GM19463 (cell line): ENCODE results near the gene ABTB2.
A peak's percentile ranks its signal among the peaks of the same experiment; 100 is the strongest.
"Not testable (repeated sequence)": the region's sequence is repeated elsewhere in the genome, so short reads cannot be mapped to it uniquely, and the experiment has no call there.

Experiments
- ATAC-seq: cut with Tn5 transposase; IDR thresholded peaks from one replicate; pipeline ENCODE4 v1.9.1; 2021; ENCODE audit warnings: mild to moderate bottlenecking, moderate library complexity; ENCODE audit not compliant: unreplicated experiment

Gene ABTB2

DNA sequence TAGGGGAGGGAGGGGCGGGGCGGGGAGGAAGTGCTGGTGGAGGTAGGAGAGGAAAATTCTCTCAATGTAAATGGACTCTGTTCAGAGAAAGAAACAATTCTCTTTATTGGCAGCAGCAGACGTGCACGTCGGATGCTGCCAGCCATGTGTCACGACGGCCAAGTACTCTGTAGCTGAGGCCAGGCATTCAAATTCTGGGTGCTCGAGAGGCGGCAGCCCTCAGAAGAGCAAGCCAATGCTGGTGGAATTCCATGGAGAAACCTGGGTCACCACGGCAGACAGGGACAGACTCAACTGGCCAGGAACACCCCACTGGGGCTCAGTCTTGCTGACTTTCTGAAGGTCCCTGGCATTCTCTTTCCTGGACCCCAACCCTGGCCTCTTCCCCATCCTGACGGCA lies 90.8 kb downstream of the ABTB2 start:
- no peak for ATAC-seq

DNA sequence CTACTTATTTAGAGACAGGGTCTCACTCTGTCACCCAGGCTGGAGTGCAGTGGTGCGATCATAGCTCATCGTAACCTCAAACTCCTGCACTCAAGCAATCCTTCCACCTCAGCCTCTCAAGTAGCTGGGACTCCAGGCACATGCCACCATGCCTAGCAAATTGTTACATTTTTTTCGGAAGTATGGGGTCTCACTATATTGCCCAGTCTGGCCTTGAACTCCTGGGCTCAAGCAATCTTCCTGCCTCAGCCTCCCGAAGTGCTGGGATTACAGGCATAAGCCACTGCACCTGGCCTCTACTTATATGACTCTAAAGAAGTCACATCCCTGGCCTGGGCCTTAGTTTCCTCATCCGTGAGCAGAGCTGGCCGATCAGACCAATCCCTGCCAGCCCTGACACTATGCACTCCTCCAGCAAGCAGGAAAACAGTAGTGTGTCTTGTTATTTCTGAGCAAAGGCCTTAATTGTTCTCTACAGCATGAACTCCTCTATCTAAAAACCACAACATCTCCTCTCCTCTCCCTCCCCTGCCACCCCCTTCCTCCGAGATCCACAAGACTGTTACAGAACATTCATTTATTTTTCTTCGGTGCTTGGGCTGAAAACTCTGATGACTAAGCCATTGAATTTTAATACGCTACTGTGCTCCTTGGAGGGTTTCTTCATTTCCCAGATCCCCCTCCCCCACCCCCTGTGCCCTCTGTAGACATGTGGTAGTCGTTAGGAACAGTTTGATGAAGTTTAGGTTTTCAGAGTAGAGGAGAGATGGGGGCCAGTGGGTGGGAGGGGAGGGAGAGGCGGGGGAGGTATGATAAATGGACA lies 91.5 kb downstream of the ABTB2 start:
- no peak for ATAC-seq

DNA sequence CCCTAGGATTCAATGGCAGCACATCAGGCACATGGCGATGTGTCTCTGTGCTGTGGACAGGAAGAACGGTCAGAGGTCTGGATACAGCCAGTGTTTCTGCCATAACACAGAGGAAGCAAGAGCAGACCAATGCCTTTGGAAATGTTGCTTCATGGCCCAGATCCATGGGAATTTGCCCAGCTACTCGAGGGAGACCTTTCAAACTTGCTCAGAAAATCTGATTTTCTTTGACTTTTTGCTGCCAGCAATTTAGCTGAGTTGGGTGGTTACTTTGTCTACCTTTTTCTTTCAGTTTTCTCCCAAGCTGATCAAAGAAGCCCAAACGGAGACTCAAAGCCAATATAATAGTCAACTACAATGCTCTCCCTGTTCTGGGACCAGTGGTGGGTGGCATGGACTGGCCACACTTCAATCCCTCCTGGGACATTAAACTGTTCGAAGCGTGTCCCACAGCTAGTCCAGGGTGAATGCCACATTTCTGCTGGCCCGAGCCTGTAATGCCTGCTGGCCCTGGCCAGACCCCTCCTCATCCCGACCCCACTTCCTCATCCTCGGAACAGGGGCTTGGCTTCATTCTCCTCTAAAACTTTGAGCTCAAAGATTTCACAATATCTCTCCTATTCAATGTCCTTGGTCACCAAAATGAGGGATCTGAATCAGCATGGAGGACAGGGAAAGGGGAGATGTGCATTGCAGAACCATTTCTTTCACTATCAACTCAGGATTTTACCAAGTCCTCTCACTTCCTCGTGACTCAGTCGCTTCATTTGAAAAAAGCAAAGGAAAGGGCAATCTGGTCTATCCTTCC lies 93.3 kb downstream of the ABTB2 start:
- no peak for ATAC-seq

DNA sequence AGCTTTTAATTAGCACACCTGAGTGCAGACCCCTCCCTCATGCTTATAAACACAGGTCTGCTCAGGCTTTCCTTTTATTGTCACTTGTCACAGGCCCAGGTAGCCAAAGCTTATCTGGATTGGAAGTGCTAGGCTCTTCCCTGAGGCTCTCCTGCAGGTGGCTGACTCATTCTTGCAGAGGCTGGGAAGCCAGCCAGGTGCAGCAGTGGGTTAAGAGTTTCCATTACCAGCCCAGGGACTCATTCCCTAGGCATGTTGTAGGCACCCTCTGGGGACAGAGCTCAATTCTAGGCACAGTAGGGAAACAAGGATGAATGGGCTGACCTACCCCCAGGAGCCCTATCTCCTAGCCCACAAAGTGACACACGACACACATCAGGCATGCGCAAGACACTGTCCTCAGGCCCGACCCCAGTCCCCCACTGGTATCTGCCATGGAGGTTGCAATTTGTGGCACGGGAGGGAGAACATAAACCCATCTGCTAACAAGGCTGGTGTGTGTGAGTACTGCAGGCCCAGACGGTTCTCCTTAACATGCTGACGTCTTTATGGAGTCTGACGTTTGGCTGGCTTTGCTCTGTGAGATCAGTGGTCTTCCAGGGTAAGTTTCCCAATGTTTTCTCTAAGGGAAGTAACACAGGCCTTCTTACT lies 94.2 kb downstream of the ABTB2 start:
- ATAC-seq: no peak

DNA sequence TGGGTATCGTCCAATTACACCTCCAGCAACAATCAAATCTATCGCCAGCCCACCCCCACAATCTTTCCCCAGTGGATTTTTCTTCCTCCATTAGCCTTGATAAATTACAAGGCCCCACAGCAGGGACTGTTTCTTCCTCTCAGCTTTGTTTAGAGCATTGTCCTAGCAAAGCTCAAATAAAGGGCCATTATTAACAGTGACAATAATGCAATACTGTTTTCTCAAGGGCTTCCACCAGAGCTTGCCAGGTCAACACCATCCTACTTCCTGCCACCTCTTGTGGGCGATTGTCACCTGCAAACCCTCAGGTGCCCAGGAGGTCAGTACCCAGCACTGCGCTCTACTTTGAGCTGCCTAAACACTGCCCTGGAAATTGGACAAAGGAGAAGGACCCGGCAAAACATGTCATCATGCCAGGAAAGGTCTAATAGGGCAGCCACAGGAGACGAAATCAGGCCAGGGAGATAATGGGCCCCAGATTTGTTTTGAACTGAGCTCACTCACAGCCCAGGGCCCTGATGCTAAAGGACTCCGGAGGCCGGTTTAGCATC lies 95.2 kb downstream of the ABTB2 start:
- no peak for ATAC-seq

DNA sequence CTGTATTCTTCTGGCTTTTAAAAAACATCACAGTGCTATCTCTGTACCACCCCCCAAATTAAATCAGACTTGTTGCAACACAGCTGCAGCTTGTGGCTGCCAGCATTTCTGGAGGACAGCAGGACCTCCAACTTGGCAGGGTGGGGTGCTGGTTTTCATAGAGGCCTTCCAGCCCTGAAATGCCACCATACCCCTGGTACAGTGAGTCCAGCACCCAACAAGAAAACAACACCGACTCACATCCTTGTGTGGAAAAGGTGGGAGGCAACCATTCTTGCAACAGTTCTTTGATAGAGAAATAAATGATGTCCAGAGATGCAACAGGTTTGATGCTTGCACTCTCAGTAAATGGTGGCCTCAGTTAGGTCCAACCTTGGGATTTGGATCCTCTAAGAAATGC lies 96.0 kb downstream of the ABTB2 start:
- no peak for ATAC-seq

DNA sequence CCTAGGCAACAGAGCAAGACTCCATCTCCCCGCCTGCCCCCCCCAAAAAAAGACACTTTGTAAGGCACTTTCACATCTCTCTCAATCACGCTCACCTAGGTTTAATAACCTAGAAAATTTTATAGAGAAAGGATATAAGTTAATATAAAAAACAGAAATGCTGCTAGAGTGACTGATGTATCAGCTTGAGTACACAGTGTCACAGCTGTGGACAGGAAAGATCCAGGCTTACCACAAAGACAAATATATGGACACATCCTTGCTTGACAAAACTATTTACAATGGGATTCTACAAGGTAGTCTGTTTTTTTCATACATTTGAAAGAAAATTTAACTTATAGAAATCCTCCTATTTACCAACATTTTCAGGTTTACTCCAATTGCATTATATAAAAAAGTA lies 96.7 kb downstream of the ABTB2 start:
- ATAC-seq: no peak

DNA sequence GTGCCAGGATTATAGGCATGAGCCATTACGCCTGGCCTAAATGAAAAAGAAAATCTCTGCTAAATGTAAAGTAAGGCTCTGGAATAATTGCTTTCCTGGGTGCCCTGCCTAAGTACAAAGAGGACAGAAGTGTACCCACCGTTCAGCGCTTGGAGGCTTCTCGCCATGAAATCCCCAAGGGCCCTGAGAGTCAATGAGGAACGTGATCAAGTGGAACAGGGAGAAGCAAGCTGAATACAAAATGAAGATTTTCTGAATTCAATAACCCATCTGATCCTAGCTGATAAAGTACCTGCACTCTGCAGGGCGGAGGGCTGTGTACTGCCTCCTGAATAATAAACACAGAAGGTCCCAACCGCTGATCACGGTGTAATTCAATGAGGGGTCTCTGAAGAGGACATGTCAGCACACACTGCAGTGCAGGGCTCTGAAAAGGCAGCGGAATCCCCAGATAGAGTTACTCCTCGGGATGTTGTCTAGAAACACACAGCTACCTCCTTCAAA lies 97.7 kb downstream of the ABTB2 start:
- no peak for ATAC-seq

DNA sequence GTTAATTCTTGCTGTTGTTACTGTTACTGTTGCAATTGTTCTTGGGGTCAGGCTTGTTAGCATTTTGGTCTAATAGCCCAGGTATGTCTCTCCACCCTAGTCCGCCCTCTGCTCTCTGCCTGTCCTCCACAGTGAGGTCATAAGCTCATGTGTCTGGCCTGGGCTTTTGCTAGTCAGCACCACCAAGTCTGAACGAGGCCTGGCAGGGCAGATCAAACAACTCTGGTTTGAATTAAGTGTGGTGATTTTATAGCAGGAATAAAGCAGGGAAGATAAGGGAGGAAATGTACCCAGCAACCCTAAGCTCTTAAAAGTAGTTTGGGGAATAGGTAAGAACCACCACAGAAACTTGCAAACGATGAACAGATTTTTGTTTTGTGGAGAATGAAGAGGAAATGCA lies 98.7 kb downstream of the ABTB2 start:
- ATAC-seq: no peak

DNA sequence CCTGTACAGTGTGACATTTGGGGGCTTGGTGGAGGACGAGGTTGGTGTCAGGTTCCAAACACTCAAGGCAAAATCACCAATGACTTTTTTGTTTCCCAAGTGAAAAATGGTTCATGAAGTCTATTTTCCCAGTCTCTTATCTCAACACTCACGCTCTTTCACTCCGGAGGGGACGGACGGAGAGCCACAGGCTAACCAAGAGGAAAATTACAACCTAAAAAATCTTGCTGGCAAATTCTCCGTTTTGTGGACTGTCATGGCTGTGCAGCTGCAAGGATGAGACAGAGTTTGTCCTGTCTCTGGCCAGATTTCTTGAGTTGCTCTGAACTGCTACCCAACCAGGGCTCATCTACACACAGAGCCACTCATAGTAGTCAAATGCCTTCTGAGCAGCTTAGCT lies 101.2 kb downstream of the ABTB2 start:
- no peak for ATAC-seq

DNA sequence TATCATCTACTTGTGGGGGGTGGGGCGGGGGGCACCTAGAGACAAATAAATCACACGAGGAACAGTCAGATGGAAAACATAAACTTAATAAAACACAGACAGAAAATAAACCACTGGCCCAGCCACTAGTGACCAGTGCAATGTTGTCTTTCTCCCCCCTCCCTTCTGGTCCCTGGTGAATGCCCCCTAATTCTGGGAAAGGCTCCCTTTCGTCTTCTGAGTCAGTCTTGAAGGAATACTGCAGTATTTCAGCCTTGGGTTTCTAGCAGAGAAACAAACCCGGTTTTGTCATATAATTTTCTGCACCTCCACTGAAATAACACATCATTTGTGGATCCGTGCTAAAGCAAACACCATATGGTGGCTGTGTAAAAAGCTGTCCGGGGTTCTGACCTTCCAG lies 101.7 kb downstream of the ABTB2 start:
- ATAC-seq: no peak

DNA sequence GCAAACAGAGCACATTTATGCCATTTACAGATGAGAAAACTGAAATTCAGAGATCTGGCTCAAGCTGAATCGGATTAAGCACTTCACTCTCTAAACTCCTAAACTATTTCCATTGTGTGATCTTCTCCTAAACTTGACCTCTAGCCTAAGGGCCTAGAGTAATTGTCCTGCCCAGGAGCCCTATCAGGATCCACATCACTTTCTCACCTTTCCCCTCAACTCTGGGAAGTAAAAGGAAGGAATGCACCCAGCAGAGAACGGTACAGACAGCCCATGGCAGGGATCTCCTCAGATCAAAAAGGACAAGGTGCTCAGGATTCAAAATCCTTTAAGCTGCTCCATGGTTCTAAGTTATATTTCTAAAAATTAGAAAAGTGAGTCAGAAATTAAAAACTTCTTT lies 102.7 kb downstream of the ABTB2 start:
- ATAC-seq: no peak

DNA sequence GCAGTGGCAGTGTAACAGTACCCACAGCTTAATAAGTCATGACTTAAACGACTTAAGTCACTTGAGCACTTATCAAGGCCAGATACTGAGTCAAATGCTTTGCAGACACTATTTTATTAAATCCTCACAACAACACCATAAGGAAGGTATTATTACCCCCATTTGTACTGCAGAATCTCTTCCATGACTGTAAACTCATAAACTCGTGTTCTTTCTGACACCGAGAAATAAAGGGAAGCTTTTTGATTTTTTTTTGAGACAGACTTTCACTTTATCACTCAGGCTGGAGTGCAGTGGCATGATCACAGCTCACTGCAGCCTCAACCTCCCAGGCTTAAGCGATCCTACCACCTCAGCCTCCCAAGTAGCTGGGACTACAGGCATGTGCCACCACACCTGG lies 103.8 kb downstream of the ABTB2 start:
- no peak for ATAC-seq

DNA sequence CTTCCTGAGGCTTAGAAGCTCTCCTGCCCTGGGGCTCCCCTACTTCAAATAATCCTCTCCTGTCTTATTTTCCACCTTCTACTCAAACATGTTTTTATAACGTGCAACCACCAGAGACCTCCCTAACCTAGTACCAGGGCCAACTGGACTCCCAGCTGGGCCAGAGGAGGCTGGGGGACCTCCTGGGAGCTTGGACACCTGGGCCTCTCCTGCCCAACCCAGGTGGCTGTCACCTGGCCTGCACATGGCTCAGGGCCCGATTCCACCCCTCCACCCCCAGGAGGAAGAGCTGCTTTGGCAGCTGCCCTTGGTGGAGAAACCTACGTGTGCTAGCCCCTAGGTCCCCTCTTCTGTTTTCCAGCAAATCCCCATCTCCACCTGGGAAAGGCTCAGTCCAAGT lies 105.2 kb downstream of the ABTB2 start:
- ATAC-seq: no peak

DNA sequence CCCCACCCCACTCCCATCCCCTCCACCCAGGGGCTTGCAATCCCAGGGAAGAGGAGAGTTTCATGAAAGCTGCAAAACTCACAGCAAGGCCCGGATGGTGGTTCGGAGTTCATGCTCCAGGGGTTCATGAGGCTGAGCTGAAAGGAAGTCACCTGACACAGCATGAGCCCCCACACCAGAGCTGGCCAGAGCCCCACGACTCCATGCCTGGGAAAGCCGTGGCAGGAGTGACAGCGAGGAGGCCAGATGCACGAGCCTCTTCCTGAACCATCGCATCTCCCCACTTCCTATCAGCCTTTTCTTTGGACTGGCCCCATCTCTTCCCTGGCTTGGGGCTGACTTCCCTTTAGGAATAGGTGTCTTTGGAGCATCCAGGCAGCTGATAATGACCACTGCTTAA lies 105.8 kb downstream of the ABTB2 start:
- no peak for ATAC-seq

DNA sequence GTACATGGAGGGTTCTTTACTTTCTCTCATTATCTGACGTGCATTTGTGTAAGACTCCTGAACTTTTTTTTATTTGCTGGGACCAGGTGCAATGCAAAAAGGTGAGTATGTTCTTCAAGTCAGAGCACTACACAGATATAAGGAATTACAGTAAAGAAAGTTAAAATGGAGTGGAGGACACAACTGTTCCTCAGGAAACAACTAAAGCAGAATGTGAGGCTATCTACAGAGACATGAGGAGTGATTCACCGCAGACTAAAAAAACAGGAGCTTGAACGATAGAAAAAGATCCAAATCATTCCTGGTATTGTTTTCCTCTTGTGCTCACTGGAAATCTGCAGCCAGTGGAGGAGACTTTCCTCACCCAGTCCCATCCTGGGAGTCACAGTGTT lies 106.2 kb downstream of the ABTB2 start:
- no peak for ATAC-seq

DNA sequence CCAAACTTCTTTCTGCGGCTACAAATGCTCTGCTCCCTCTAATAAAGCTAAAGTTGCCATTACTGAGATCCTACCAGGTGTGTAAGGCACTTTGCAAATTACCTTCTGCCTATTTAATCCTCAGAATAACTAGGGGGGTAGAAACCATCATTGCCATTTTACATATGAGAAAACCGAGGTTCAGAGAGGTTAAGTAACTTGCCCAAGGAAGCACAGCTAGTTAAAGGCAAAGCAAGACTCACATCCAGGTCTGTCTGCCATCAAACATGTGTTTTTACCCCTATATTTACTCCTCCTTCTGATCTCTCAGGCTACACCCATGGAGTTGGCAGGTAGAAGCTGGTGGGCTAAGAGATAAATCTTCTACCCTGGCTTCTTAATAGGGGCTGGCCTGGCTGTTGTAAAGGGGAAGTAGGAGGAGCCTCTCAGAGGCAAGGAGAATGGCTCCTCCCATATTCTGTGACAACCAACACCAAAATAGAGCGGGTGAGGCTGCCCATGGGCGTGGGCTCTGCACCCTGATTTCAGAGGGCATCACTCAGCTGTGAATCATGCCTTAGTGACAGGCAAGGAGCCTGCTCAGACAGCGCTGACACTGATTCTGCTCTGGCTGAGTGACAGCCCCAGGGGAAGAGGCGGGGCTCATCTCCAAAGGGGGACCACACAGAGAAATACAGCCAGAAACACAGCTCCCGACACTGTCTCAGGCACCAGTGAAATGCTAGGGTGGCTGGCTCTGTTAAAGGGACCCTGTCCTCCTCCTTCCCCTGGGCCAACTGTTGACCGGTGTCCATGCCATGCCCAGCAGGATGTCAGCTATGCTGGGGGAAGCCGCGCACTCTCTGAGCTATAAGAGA lies 106.8 kb downstream of the ABTB2 start:
- ATAC-seq: peak; percentile 86

DNA sequence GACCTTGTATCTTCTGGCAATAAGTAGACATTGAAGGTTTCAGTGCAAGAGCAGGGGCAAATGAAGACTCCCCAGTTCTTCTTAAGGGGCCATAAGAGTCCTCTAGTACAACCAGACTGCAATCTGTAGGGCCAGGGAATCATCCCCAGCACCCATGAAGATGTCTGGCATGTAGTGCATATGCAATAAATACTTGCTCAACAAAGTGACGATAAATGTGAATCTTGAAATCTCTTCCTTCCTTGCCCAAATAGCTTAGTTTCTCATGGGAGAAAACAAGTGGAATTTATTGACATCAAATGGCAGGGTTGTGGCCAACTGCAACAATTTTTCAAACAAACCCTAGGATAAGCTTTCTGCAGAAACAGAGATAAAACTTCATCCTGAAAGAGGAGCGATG lies 107.6 kb downstream of the ABTB2 start:
- no peak for ATAC-seq

DNA sequence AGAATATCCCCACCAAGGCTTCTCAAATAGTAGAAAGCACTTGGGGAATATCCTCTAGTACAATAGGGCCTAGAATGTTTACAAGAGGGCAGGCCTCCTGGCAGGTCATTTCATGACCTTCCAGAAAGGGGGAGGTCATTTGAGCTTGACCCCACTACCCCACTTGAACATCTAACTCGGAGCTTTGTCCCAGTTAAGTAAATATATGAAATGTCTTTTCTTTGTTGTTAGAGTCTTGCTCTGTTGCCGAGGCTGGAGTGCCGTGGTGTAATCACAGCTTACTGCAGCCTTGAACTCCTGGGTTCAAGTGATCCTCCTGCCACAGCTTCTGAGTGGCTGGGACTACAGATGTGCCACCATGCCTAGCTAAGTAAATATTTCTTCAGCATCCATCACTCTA lies 108.4 kb downstream of the ABTB2 start:
- ATAC-seq: no peak

DNA sequence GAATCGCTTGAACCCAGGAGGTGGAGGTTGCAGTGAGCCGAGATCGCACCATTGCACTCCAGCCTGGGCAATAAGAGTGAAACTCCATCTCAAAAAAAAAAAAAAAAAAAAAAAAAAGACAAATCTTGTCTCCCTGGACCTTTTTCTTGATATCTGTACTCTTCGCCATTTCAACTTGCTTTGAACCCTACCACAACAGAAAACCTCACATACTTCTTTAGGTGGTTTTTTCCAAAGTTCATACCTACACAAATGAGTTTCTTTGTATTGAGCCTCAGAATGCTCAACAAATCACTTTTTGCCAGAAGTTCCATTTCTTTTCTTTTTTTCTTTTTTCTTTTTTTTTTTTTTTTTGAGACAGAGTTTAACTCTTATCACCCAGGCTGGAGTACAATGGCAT lies 111.3 kb downstream of the ABTB2 start:
- not testable (repeated sequence) for ATAC-seq
